ENCODE data around the gene FAM216B. TPM values are rescaled to one million over a fixed set of nuclear protein-coding genes. Genes with fewer than 3 reads are reported as not detected.

FAM216B gene
- total RNA-seq, 1 donor from 2014 or later = not detected

- FAIRE-seq = no peak
Observed at GRCh38 chr13:42786715-42787114, 5.3 kb downstream of the FAM216B start.

GRCh38 chr13:42788601-42789000 lies 7.2 kb downstream of the FAM216B start:
- Mint-ChIP-seq H3K27me3 (ENCODE audit: low read depth, unreplicated experiment) (no peaks in the 10 kb centered on the region), H3K4me3 (ENCODE audit: unreplicated experiment) (no peak overlapping the region), H3K27ac (ENCODE audit: unreplicated experiment) (no peak overlapping the region)

More at GRCh38 chr13:42786715-42787114, 5.3 kb downstream of the FAM216B start:
- DNase-seq (ENCODE audit: low read depth) = no peak
- no peaks in the 10 kb centered on the region for H3K4me1 ChIP-seq (ENCODE audit: insufficient read depth, low read length)
- Mint-ChIP-seq H3K27me3 (ENCODE audit: low read depth, unreplicated experiment) (no peaks in the 10 kb centered on the region), H3K4me3 (ENCODE audit: unreplicated experiment) (no peak overlapping the region), H3K27ac (ENCODE audit: unreplicated experiment) (no peak overlapping the region), H3K9me3 (ENCODE audit: unreplicated experiment) (no peaks in the 10 kb centered on the region), H3K4me1 (ENCODE audit: low read depth, unreplicated experiment) (no peaks in the 10 kb centered on the region), H3K36me3 (ENCODE audit: low read depth, unreplicated experiment) (no peaks in the 10 kb centered on the region)
- no peaks in the 10 kb centered on the region for H4K20me1 ChIP-seq (ENCODE audit: insufficient read depth, low read length)
- H3K27ac ChIP-seq (ENCODE audit: low read depth, low read length) = no peak overlapping the region
- no peaks in the 10 kb centered on the region for H3K79me2 ChIP-seq (ENCODE audit: insufficient read depth, low read length)
- TF ChIP-seq CTCF (IDR thresholded peaks at IDR 0.05; ENCODE audit: insufficient read depth, low read depth, low read length) (no peak), EZH2 (IDR thresholded peaks at IDR 0.05; ENCODE audit: insufficient read depth, low read length) (no peak)
- H2AFZ ChIP-seq (ENCODE audit: low read depth, low read length) = no peak overlapping the region
- H3K9me3 ChIP-seq (ENCODE audit: insufficient read depth, low read depth, low read length) = no peaks in the 10 kb centered on the region
- H3K9ac ChIP-seq (ENCODE audit: low read length) = no peak overlapping the region
- H3K36me3 ChIP-seq (ENCODE audit: insufficient read depth, low read length) = no peaks in the 10 kb centered on the region
- no peak overlapping the region for H3K4me3 ChIP-seq (ENCODE audit: insufficient read depth, low read depth, low read length)
- no peaks in the 10 kb centered on the region for H3K27me3 ChIP-seq (ENCODE audit: insufficient read depth, low read length)
- H3K4me2 ChIP-seq (ENCODE audit: low read length) = no peak overlapping the region

More at GRCh38 chr13:42788601-42789000, 7.2 kb downstream of the FAM216B start:
- FAIRE-seq = peak; percentile 37
- no peak overlapping the region for H3K9ac ChIP-seq (ENCODE audit: low read length)
- Mint-ChIP-seq H3K4me1 (ENCODE audit: low read depth, unreplicated experiment) (no peaks in the 10 kb centered on the region), H3K36me3 (ENCODE audit: low read depth, unreplicated experiment) (no peaks in the 10 kb centered on the region), H3K9me3 (ENCODE audit: unreplicated experiment) (no peaks in the 10 kb centered on the region)
- no peaks in the 10 kb centered on the region for H3K4me1 ChIP-seq (ENCODE audit: insufficient read depth, low read length)
- TF ChIP-seq EZH2 (IDR thresholded peaks at IDR 0.05; ENCODE audit: insufficient read depth, low read length) (no peak), CTCF (IDR thresholded peaks at IDR 0.05; ENCODE audit: insufficient read depth, low read depth, low read length) (no peak)
- DNase-seq (ENCODE audit: low read depth) = no peak
- H2AFZ ChIP-seq (ENCODE audit: low read depth, low read length) = no peak overlapping the region
- H3K27me3 ChIP-seq (ENCODE audit: insufficient read depth, low read length) = no peaks in the 10 kb centered on the region
- no peaks in the 10 kb centered on the region for H3K36me3 ChIP-seq (ENCODE audit: insufficient read depth, low read length)
- H3K4me2 ChIP-seq (ENCODE audit: low read length) = no peak overlapping the region
- no peak overlapping the region for H3K4me3 ChIP-seq (ENCODE audit: insufficient read depth, low read depth, low read length)
- no peak overlapping the region for H3K27ac ChIP-seq (ENCODE audit: low read depth, low read length)
- no peaks in the 10 kb centered on the region for H3K79me2 ChIP-seq (ENCODE audit: insufficient read depth, low read length)
- no peaks in the 10 kb centered on the region for H3K9me3 ChIP-seq (ENCODE audit: insufficient read depth, low read depth, low read length)
- H4K20me1 ChIP-seq (ENCODE audit: insufficient read depth, low read length) = no peaks in the 10 kb centered on the region

Data from astrocyte (in vitro differentiated cells and primary cell).